H7 (cell line): Measurements from ENCODE around the gene DEGS2. TPM values are rescaled to one million over a fixed set of nuclear protein-coding genes. Genes with fewer than 3 reads are reported as not detected.

ENCODE experiments used
- DNase-seq: peaks from one replicate; pipeline ENCODE4 v3.0.0; 2012
- H3K27me3 ChIP-seq: 2 replicates; pipeline ENCODE4 v1.6.0; 2011; ENCODE audit warnings: mild to moderate bottlenecking, low read length; ENCODE audit not compliant: control insufficient read depth, insufficient read depth
- H3K36me3 ChIP-seq: replicated peaks from 2 replicates; pipeline ENCODE4 v1.5.1; 2011; ENCODE audit warnings: low read length; ENCODE audit not compliant: control insufficient read depth, insufficient read depth
- H3K4me3 ChIP-seq: 2 replicates; pipeline ENCODE4 v1.5.1; 2011; ENCODE audit warnings: low read depth, mild to moderate bottlenecking, control low read depth, low read length, moderate library complexity; ENCODE audit not compliant: insufficient read depth
- total RNA-seq: library from RNA; depleted of rRNA; stranded (reverse); fragments of >200 nt; shearing (Covaris generic); gene quantifications from 2 replicates; pipeline ENCODE4 v1.2.3, GENCODE V29; 2014; rRNA removed

DEGS2 gene
- total RNA-seq, 1 experiment from 2014 or later = not detected

- no peaks in the 10 kb centered on the region; the same call in 1 of the 2 replicates for H3K36me3 ChIP-seq
- H3K27me3 ChIP-seq = no peaks in the 10 kb centered on the region
- no peak overlapping the region for H3K4me3 ChIP-seq
- no peak for DNase-seq
These were observed 62.8 kb downstream of the DEGS2 start for GRCh38 chr14:100096656-100097055.

Other genes starting within 250 kb of the DEGS2 start
- gene EVL, start 94.2 kb downstream of the DEGS2 start, total RNA-seq = 35.9 and 38.9 TPM in 2 replicates
- 50.9 and 68.9 TPM in 2 replicates for gene YY1, start 79.5 kb upstream of the DEGS2 start, total RNA-seq
- gene SLC25A29, start 146.8 kb upstream of the DEGS2 start, total RNA-seq = 124 and 131 TPM in 2 replicates
- 0.07 and 0.18 TPM in 2 replicates for gene SLC25A47, start 163.7 kb upstream of the DEGS2 start, total RNA-seq
- gene WDR25, start 216.8 kb upstream of the DEGS2 start, total RNA-seq = 10.6 and 18.4 TPM in 2 replicates